WTC11 (cell line): ENCODE data around the gene CALY. TPM values are rescaled to one million over a fixed set of nuclear protein-coding genes. Genes with fewer than 3 reads are reported as not detected.

Source experiments
- ATAC-seq: fragments of 200-7000 bp; cut with Tn5 transposase; 2 replicates; pipeline ENCODE4 v1.10.0; 2021; ENCODE audit warnings: mild to moderate bottlenecking, moderate library complexity
- CTCF ChIA-PET: fragments of 300-600 bp; sonication (Branson Sonifier 250); formaldehyde crosslinking; loops from one replicate; lab custom pipeline; 2021; ENCODE audit warnings: antibody characterized with exemption; lab: Charles Lee
- POLR2A ChIA-PET: fragments of 350-600 bp; sonication (Branson Sonifier 250); formaldehyde crosslinking; loops from one replicate; lab custom pipeline; 2021; ENCODE audit warnings: antibody characterized with exemption; lab: Charles Lee
- DNase-seq: peaks from one replicate; pipeline ENCODE4 v3.0.0; 2021; ENCODE audit warnings: low spot score
- H3K27ac Mint-ChIP-seq: 2 replicates; pipeline ENCODE4 v1.8.0; 2021; ENCODE audit warnings: mixed read lengths
- H3K27me3 Mint-ChIP-seq: 2 replicates; pipeline ENCODE4 v1.8.0; 2021; ENCODE audit warnings: low read depth, mild to moderate bottlenecking, moderate library complexity, mixed read lengths
- H3K36me3 Mint-ChIP-seq: 2 replicates; pipeline ENCODE4 v1.8.0; 2021; ENCODE audit warnings: mixed read lengths
- H3K4me1 Mint-ChIP-seq: 2 replicates; pipeline ENCODE4 v1.8.0; 2022; ENCODE audit warnings: mixed read lengths
- H3K4me3 Mint-ChIP-seq: 2 replicates; pipeline ENCODE4 v1.8.0; 2021; ENCODE audit warnings: mild to moderate bottlenecking, moderate library complexity, mixed read lengths
- H3K9me3 Mint-ChIP-seq: 2 replicates; pipeline ENCODE4 v1.8.0; 2021; ENCODE audit warnings: mixed read lengths
- CBFB ChIP-seq: sonication (generic); formaldehyde crosslinking; IDR thresholded peaks from 2 replicates; pipeline ENCODE4 v1.8.1; 2022; ENCODE audit warnings: mild to moderate bottlenecking, low read depth, missing genetic modification reagents
- ELF4 ChIP-seq: sonication (generic); formaldehyde crosslinking; IDR thresholded peaks from 2 replicates; pipeline ENCODE4 v1.8.1; 2022; ENCODE audit warnings: low read depth, mild to moderate bottlenecking, moderate library complexity, missing genetic modification reagents
- JAZF1 ChIP-seq: fragments of 250-450 bp; sonication (Bioruptor Pico); IDR thresholded peaks from 2 replicates; pipeline ENCODE4 v1.9.0; 2021; ENCODE audit warnings: moderate library complexity, mild to moderate bottlenecking, inconsistent platforms
- JUN ChIP-seq: sonication (generic); formaldehyde crosslinking; IDR thresholded peaks from 2 replicates; pipeline ENCODE4 v1.8.0; 2023; ENCODE audit warnings: mild to moderate bottlenecking, missing genetic modification reagents
- NR1H2 ChIP-seq: sonication (generic); formaldehyde crosslinking; IDR thresholded peaks from 2 replicates; pipeline ENCODE4 v1.9.0; 2021; ENCODE audit warnings: mild to moderate bottlenecking, moderate library complexity, missing genetic modification reagents
- SMAD4 ChIP-seq: sonication (generic); formaldehyde crosslinking; IDR thresholded peaks from 2 replicates; pipeline ENCODE4 v1.8.0; 2022; ENCODE audit warnings: mild to moderate bottlenecking, missing genetic modification reagents
- TP53 ChIP-seq: sonication (generic); formaldehyde crosslinking; IDR thresholded peaks from 2 replicates; pipeline ENCODE4 v1.8.1; 2023; ENCODE audit warnings: mild to moderate bottlenecking, missing genetic modification reagents
- ZNF121 ChIP-seq: sonication (generic); formaldehyde crosslinking; IDR thresholded peaks from 2 replicates; pipeline ENCODE4 v1.8.0; 2023; ENCODE audit warnings: missing genetic modification reagents
- ZNF219 ChIP-seq: sonication (generic); formaldehyde crosslinking; IDR thresholded peaks from 2 replicates; pipeline ENCODE4 v1.8.0; 2023; ENCODE audit warnings: missing genetic modification reagents, mild to moderate bottlenecking, borderline replicate concordance
- ZNF416 ChIP-seq: fragments of 250-450 bp; sonication (Bioruptor Pico); IDR thresholded peaks from 2 replicates; pipeline ENCODE4 v1.9.0; 2021; ENCODE audit warnings: mild to moderate bottlenecking, inconsistent platforms
- total RNA-seq: library from RNA; stranded (reverse); gene quantifications from 3 replicates; pipeline ENCODE4 v1.2.3, GENCODE V29; 2021
- TF ChIP-seq, protein P1 (sequence below): sonication (generic); formaldehyde crosslinking; IDR thresholded peaks from 2 replicates; pipeline ENCODE4 v1.8.1; 2023; ENCODE audit warnings: mild to moderate bottlenecking, missing genetic modification reagents, borderline replicate concordance
- TF ChIP-seq, protein P2 (sequence below): sonication (generic); formaldehyde crosslinking; IDR thresholded peaks from 2 replicates; pipeline ENCODE4 v1.8.1; 2023; ENCODE audit warnings: mild to moderate bottlenecking, missing genetic modification reagents, moderate library complexity
- TF ChIP-seq, protein P3 (sequence below): fragments of 200-600 bp; IDR thresholded peaks from 2 replicates; pipeline ENCODE4 v1.8.0; 2022; ENCODE audit warnings: antibody characterized with exemption
- TF ChIP-seq, protein P4 (sequence below): sonication (generic); formaldehyde crosslinking; IDR thresholded peaks from 2 replicates; pipeline ENCODE4 v1.8.0; 2023; ENCODE audit warnings: missing genetic modification reagents
- TF ChIP-seq, protein P5 (sequence below): sonication (generic); formaldehyde crosslinking; IDR thresholded peaks from 2 replicates; pipeline ENCODE4 v1.8.1; 2023; ENCODE audit warnings: mild to moderate bottlenecking, missing genetic modification reagents, moderate library complexity

CALY gene
- total RNA-seq, 1 experiment from 2014 or later = 0.63 TPM

DNA sequence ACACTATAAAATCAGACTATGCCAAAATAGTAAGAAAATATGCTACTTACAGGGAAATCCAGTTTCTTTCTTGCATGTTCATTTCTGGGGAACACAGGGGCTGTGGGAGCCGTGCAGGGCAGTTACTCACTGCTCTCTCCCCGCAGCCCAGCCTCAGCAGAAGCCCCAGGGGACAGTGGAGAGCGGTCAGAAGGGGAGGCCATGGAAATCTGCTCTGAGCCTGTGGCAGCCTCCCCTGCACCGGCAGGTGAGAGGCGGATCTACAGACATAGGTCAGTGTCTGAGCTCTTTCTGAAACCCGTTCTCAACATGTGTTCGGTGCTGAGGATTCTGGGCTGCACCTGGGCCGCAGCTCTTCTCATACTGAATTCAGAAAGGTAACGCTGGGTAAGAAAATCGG, 25.1 kb downstream of the CALY start (continued):
- TF ChIP-seq ELF4 (no peak), ZNF416 (CRISPR knock-in tag) (no peak), SMAD4 (no peak), NR1H2 (CRISPR knock-in tag) (no peak), JAZF1 (no peak), CBFB (no peak), TP53 (CRISPR knock-in tag) (no peak), JUN (no peak)
- TF ChIP-seq, protein P1, sequence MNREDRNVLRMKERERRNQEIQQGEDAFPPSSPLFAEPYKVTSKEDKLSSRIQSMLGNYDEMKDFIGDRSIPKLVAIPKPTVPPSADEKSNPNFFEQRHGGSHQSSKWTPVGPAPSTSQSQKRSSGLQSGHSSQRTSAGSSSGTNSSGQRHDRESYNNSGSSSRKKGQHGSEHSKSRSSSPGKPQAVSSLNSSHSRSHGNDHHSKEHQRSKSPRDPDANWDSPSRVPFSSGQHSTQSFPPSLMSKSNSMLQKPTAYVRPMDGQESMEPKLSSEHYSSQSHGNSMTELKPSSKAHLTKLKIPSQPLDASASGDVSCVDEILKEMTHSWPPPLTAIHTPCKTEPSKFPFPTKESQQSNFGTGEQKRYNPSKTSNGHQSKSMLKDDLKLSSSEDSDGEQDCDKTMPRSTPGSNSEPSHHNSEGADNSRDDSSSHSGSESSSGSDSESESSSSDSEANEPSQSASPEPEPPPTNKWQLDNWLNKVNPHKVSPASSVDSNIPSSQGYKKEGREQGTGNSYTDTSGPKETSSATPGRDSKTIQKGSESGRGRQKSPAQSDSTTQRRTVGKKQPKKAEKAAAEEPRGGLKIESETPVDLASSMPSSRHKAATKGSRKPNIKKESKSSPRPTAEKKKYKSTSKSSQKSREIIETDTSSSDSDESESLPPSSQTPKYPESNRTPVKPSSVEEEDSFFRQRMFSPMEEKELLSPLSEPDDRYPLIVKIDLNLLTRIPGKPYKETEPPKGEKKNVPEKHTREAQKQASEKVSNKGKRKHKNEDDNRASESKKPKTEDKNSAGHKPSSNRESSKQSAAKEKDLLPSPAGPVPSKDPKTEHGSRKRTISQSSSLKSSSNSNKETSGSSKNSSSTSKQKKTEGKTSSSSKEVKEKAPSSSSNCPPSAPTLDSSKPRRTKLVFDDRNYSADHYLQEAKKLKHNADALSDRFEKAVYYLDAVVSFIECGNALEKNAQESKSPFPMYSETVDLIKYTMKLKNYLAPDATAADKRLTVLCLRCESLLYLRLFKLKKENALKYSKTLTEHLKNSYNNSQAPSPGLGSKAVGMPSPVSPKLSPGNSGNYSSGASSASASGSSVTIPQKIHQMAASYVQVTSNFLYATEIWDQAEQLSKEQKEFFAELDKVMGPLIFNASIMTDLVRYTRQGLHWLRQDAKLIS (CRISPR knock-in tag) = no peak
- TF ChIP-seq, protein P2, sequence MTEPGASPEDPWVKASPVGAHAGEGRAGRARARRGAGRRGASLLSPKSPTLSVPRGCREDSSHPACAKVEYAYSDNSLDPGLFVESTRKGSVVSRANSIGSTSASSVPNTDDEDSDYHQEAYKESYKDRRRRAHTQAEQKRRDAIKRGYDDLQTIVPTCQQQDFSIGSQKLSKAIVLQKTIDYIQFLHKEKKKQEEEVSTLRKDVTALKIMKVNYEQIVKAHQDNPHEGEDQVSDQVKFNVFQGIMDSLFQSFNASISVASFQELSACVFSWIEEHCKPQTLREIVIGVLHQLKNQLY (CRISPR knock-in tag) = no peak
- TF ChIP-seq, protein P3, sequence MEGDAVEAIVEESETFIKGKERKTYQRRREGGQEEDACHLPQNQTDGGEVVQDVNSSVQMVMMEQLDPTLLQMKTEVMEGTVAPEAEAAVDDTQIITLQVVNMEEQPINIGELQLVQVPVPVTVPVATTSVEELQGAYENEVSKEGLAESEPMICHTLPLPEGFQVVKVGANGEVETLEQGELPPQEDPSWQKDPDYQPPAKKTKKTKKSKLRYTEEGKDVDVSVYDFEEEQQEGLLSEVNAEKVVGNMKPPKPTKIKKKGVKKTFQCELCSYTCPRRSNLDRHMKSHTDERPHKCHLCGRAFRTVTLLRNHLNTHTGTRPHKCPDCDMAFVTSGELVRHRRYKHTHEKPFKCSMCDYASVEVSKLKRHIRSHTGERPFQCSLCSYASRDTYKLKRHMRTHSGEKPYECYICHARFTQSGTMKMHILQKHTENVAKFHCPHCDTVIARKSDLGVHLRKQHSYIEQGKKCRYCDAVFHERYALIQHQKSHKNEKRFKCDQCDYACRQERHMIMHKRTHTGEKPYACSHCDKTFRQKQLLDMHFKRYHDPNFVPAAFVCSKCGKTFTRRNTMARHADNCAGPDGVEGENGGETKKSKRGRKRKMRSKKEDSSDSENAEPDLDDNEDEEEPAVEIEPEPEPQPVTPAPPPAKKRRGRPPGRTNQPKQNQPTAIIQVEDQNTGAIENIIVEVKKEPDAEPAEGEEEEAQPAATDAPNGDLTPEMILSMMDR = no peak
- TF ChIP-seq, protein P4, sequence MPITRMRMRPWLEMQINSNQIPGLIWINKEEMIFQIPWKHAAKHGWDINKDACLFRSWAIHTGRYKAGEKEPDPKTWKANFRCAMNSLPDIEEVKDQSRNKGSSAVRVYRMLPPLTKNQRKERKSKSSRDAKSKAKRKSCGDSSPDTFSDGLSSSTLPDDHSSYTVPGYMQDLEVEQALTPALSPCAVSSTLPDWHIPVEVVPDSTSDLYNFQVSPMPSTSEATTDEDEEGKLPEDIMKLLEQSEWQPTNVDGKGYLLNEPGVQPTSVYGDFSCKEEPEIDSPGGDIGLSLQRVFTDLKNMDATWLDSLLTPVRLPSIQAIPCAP = no peak

DNA sequence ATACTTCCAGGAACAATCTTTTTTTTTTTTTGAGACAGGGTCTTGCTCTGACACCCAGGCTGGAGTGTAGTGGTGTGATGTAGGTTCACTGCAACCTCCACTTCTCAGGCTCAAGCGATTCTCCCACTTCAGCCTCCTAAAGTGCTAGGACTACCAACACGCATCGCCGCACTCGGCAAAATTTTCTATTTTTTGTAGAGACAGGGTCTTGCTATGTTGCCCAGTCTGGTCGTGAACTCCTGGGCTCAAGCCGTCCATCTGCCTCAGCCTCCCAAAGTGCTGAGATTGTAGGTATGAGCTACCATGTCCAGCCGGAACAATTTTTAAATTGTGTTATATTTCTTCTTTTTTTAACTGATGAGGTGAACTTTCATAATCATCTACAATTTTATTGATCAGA, 25.9 kb downstream of the CALY start:
- peaks cover 15% of the 10 kb centered on the region for H3K4me1 Mint-ChIP-seq
- TF ChIP-seq ZNF121 (0 out of 2 replicates have a peak, but pooled peaks have one; percentile 19), ZNF219 (CRISPR knock-in tag) (no peak)
- TF ChIP-seq, protein P5, sequence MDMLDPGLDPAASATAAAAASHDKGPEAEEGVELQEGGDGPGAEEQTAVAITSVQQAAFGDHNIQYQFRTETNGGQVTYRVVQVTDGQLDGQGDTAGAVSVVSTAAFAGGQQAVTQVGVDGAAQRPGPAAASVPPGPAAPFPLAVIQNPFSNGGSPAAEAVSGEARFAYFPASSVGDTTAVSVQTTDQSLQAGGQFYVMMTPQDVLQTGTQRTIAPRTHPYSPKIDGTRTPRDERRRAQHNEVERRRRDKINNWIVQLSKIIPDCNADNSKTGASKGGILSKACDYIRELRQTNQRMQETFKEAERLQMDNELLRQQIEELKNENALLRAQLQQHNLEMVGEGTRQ = no peak
- TF ChIP-seq, protein P1 (CRISPR knock-in tag) = no peak
- ATAC-seq (no peak), DNase-seq (no peak)
- peaks cover 18% of the 10 kb centered on the region for H3K36me3 Mint-ChIP-seq
- H3K27ac Mint-ChIP-seq = no peak overlapping the region
- CTCF ChIA-PET = no interaction called here
- no peak overlapping the region for H3K4me3 Mint-ChIP-seq
- H3K27me3 Mint-ChIP-seq = peaks cover 3% of the 10 kb centered on the region; the same call in 1 of the 2 replicates
- POLR2A ChIA-PET = no interaction called here
- no peaks in the 10 kb centered on the region for H3K9me3 Mint-ChIP-seq
